Renal cortical epithelial cell (primary cell): Measurements from ENCODE around the gene TMEM179. TPM values are rescaled to one million over a fixed set of nuclear protein-coding genes. Genes with fewer than 3 reads are reported as not detected.
"Not testable (repeated sequence)": the region's sequence is repeated elsewhere in the genome, so short reads cannot be mapped to it uniquely, and the experiment has no call there.

ENCODE experiments used
- DNase-seq: peaks from one replicate; pipeline ENCODE4 v3.0.0-alpha.2; 2011; ENCODE audit warnings: low read depth
- total RNA-seq: library from RNA; depleted of rRNA; stranded (reverse); fragments of >200 nt; gene quantifications from 2 replicates; pipeline ENCODE4 v1.2.3, GENCODE V29; 2014

The TMEM179 gene
- total RNA-seq, 1 donor from 2014 or later = not detected

GRCh38 chr14:104586832-104587620 lies 17.5 kb downstream of the TMEM179 start:
- no peak for DNase-seq

GRCh38 chr14:104585966-104586697 lies 18.4 kb downstream of the TMEM179 start:
- no peak for DNase-seq

DNA sequence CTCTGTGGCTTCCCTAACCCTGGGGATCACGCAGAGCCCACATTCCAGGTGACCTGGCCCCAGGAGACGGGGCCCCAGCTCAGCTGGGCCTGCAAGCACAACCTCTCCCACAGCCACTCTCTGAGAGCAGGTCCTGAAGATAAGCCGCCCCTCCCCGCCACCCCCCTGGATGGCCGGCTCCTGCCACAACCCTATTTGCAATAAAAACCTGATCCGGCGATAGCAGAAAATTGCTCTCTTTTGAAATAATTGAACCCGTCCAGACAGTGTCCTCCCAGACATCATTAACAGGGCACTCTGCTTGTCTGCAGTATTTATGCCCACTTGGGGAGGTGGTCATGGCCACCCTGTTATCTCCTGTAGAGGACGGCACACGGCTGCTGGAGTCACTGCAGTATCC lies 20.0 kb downstream of the TMEM179 start:
- DNase-seq = no peak

- DNase-seq = no peak
Measured at GRCh38 chr14:104583424-104584306, 20.9 kb downstream of the TMEM179 start.

- DNase-seq = no peak
Measured at GRCh38 chr14:104582662-104583061, 21.9 kb downstream of the TMEM179 start.

GRCh38 chr14:104582005-104582404 lies 22.6 kb downstream of the TMEM179 start:
- no peak for DNase-seq

GRCh38 chr14:104581521-104581920 lies 23.1 kb downstream of the TMEM179 start:
- DNase-seq = no peak

DNA sequence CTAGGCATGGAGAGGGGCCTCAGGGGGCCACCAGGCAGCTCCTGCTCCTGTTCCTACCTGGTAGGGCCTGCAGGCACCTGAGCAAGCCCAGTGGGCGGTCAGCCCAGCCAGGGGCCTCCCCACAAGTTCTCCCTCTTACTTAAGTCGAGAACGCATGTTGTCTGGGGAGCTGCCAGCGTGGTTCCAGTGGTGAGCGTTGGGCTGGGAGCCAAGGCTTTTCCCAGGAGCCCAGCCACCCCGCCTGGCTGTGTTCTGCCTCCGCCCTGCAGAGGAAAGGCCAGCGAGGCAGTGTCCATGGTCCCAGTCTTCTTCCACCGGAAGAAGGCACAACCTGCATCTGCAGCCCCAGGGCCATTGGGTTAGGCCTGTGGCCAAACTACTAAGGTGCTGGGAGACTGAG lies 23.6 kb downstream of the TMEM179 start:
- peak; percentile 24 for DNase-seq

- not testable (repeated sequence) for DNase-seq
Measured at GRCh38 chr14:104579939-104580338, 24.6 kb downstream of the TMEM179 start.

DNA sequence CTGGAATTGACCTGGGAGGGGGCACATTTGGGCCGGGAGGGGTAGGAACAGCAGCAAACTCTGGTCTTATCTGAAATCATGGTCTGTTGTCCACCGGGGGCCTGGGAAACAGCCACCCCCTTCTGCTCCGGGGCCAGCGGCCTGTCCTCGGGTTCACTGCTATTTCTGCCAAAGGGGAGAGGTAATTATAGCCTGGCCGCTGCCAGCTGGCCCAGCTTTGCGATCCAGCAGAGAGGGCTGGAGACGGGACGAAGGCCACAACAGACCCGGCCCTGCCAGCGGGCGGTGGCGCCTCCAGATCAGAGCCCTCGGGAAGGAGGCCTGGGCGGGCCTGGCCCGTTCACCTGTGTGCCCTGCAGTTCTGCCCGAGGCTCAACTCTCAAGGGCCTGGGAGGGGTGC lies 25.1 kb downstream of the TMEM179 start, which contains the start of gene C14orf180:
Gene C14orf180, plus strand, starts transcription at position 258 of the 400 bp plus-strand sequence. CDS start 6,667 bp downstream, outside the sequence.
- DNase-seq = no peak

DNA sequence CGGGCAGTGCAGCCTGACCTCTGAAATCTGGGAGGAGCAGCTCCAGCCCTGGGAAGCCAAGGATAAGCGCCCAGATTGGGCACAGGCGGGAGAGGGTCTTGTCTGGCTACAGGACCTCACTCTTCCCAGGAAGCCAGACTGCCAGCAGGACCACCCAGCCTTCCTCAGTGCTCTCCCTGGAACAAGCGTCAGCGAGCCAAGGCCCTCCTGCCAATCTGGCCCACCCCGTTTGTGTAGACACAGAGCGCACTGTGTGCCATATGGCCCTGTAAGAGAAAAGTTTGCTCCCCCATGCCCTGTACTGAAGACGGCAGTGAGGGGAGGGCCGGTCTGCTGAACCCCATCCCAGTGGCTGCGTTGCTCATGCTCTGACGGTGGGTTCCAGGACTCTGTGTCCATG lies 26.3 kb downstream of the TMEM179 start:
- no peak for DNase-seq

- DNase-seq = no peak
Measured at GRCh38 chr14:104577847-104578301, 26.7 kb downstream of the TMEM179 start.

DNA sequence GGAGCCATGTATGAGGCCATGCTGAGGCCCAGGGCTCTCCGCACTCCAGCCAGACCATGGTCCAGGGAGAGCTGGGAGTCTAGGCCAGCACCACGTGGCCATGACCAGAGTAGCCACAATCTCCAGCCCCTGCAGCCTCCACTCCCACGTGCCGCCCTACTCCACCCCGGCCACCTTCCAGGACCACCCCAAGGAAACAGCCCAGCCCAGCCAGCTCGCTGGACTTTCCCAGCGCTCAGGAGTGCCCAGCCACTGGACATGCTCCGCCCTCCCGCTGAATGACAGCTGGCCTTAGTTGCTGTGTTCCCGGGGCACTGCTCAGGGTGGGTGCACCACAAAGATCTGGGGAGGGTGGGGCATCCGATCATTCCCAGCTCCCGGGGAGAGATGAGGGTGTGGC lies 27.1 kb downstream of the TMEM179 start:
- no peak for DNase-seq

- DNase-seq = no peak
Measured at GRCh38 chr14:104576970-104577332, 27.6 kb downstream of the TMEM179 start.

GRCh38 chr14:104576232-104576969 lies 28.2 kb downstream of the TMEM179 start:
- DNase-seq = no peak

GRCh38 chr14:104574978-104575583 lies 29.5 kb downstream of the TMEM179 start:
- DNase-seq = no peak

- DNase-seq = no peak
Measured at GRCh38 chr14:104574536-104574935, 30.0 kb downstream of the TMEM179 start.

DNA sequence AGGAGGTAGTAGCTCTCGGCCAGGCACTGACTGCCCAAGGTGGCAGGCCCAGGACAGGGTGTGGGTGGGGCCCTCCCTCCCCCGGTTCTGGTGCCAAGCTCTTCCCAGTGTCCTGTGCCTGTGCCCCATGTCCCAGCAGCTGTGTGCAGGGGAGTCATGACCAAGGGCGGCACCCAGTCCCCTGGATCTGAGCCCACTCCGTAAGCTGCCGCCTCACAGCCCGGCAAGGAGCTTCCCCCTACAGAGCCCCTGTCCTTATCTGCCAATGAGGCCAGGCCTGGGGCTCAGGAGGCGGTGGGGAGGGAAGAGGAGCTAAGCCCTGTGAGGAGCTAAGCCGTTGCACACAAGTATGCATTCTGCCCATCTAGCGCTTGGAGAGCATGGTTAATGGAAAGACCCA lies 30.6 kb downstream of the TMEM179 start:
- no peak for DNase-seq

DNA sequence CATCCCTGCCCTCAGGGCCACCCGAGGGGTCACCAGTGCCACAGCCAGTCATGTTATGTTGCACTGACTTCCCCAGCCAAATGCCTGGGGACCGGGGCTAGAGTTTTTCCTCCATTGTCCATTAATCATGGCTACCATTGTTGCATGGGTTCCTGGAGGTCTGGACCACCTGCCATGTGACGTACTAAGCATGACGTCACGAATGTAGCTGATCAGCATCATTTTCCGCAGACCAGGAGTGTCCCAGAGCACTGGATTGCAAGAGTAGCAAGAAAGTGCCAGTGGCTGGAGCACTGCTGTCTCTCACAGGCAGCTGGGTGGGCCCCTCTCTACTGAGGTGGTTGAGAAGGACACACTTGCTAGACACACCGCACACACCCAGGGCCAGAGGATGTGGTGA lies 31.9 kb downstream of the TMEM179 start:
- DNase-seq = no peak

GRCh38 chr14:104572024-104572626 lies 32.4 kb downstream of the TMEM179 start:
- DNase-seq = no peak
